Measurements from ENCODE around the gene CCT2. TPM values are rescaled to one million over a fixed set of nuclear protein-coding genes. Genes with fewer than 3 reads are reported as not detected.

Gene CCT2
- total and polyA plus RNA-seq, 2 experiments from 2014 or later = 237 to 307 TPM

GRCh38 chr12:69589082-69589481 is 3.8 kb downstream of the CCT2 start:
- H3K36me3 ChIP-seq = peaks cover 74% of the 10 kb centered on the region
- no peak overlapping the region for H3K27ac ChIP-seq
- H3K9me3 ChIP-seq (ENCODE audit: low read depth) = no peaks in the 10 kb centered on the region
- no peak overlapping the region for H3K4me3 ChIP-seq
- H3K4me1 ChIP-seq (ENCODE audit: low read depth) = no peaks in the 10 kb centered on the region
- no peaks in the 10 kb centered on the region for H3K27me3 ChIP-seq
- TF ChIP-seq, protein P1, sequence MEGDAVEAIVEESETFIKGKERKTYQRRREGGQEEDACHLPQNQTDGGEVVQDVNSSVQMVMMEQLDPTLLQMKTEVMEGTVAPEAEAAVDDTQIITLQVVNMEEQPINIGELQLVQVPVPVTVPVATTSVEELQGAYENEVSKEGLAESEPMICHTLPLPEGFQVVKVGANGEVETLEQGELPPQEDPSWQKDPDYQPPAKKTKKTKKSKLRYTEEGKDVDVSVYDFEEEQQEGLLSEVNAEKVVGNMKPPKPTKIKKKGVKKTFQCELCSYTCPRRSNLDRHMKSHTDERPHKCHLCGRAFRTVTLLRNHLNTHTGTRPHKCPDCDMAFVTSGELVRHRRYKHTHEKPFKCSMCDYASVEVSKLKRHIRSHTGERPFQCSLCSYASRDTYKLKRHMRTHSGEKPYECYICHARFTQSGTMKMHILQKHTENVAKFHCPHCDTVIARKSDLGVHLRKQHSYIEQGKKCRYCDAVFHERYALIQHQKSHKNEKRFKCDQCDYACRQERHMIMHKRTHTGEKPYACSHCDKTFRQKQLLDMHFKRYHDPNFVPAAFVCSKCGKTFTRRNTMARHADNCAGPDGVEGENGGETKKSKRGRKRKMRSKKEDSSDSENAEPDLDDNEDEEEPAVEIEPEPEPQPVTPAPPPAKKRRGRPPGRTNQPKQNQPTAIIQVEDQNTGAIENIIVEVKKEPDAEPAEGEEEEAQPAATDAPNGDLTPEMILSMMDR (IDR thresholded peaks at IDR 0.05; ENCODE audit: low read depth, low read length) = no peak
- no peak for DNase-seq (ENCODE audit: low read depth in 1 of 2, low spot score in 1 of 2)

DNA sequence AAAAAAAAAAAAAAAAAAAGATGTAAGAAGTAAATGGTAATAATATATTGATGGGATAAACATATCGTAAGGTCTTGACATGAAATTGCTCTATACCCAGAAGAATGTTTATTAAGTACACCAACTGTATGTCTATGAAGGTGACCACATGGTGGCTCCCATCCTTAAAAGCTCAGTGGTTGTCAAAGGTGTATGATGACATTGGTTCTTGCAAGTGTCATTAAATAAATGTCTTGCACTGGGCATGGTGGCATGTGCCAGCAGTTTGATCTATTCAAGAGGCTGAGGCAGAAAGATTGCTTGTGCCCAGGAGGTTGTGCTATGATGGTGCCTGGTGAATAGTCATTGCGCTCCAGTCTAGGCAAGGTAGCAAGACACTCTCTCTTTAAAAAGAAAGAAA is 10.4 kb downstream of the CCT2 start:
- Histone ChIP-seq H3K36me3 (peaks cover 92% of the 10 kb centered on the region), H3K27me3 (no peaks in the 10 kb centered on the region), H3K9me3 (ENCODE audit: low read depth) (no peaks in the 10 kb centered on the region), H3K4me1 (ENCODE audit: low read depth) (no peaks in the 10 kb centered on the region), H3K4me3 (no peak overlapping the region), H3K27ac (peak overlapping the region; percentile 16)
- TF ChIP-seq, protein P1 (IDR thresholded peaks at IDR 0.05; ENCODE audit: low read depth, low read length) = no peak
- no peak for DNase-seq (ENCODE audit: low read depth in 1 of 2, low spot score in 1 of 2)

DNA sequence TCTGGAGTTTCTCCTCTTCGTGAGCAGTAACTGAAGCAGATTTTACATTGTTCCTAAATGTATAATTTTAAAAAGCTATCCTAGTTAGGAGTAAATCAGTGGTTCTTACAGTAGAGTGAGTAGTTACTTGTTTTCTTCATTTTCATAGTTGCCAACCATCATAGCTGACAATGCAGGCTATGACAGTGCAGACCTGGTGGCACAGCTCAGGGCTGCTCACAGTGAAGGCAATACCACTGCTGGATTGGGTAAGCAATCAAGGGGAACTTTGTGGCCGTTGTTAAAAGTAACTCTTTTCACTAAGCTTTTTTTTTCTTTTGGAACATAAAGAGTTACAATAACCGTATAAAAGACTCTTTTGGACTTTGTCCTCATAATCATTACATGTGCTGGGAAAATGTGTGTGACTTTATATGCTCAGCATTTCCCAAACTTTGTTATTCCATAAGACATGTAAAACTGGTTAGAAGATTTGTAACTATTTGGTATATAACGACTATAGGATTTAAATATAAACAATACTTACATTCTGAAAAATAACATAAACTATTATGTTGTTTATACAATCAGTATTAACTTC is 13.0 kb downstream of the CCT2 start:
- TF ChIP-seq, protein P1 (IDR thresholded peaks at IDR 0.05; ENCODE audit: low read depth, low read length) = no peak
- Histone ChIP-seq H3K4me1 (ENCODE audit: low read depth) (no peaks in the 10 kb centered on the region), H3K36me3 (peaks cover 83% of the 10 kb centered on the region), H3K4me3 (no peak overlapping the region), H3K27ac (peak overlapping the region; percentile 48), H3K9me3 (ENCODE audit: low read depth) (no peaks in the 10 kb centered on the region), H3K27me3 (no peaks in the 10 kb centered on the region)
- no peak for DNase-seq (ENCODE audit: low read depth in 1 of 2, low spot score in 1 of 2)

DNA sequence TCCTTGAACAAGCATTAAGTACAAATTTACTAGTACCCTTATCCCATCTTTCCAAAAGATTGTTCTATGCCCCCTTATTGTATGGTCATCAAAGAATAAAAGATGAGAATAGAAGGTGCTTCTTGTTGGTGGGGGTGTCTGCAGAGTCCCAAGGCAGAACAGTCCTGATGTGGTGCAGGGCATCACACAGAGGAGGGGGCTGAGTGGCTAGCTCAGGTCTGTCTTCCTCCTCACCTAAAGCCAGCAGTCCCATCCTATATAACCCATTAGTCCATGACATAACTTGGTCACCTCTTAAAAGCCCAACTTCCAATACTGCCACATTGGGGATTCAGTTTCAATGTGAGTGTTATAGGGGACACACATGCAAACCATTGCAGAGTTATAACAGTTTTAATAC is 15.5 kb downstream of the CCT2 start:
- TF ChIP-seq, protein P1 (IDR thresholded peaks at IDR 0.05; ENCODE audit: low read depth, low read length) = no peak
- Histone ChIP-seq H3K9me3 (ENCODE audit: low read depth) (no peaks in the 10 kb centered on the region), H3K27ac (peak overlapping the region; percentile 66), H3K27me3 (no peaks in the 10 kb centered on the region), H3K4me1 (ENCODE audit: low read depth) (peaks cover 11% of the 10 kb centered on the region), H3K36me3 (peaks cover 66% of the 10 kb centered on the region), H3K4me3 (no peak overlapping the region)
- DNase-seq (ENCODE audit: low read depth in 1 of 2, low spot score in 1 of 2) = no peak

DNA sequence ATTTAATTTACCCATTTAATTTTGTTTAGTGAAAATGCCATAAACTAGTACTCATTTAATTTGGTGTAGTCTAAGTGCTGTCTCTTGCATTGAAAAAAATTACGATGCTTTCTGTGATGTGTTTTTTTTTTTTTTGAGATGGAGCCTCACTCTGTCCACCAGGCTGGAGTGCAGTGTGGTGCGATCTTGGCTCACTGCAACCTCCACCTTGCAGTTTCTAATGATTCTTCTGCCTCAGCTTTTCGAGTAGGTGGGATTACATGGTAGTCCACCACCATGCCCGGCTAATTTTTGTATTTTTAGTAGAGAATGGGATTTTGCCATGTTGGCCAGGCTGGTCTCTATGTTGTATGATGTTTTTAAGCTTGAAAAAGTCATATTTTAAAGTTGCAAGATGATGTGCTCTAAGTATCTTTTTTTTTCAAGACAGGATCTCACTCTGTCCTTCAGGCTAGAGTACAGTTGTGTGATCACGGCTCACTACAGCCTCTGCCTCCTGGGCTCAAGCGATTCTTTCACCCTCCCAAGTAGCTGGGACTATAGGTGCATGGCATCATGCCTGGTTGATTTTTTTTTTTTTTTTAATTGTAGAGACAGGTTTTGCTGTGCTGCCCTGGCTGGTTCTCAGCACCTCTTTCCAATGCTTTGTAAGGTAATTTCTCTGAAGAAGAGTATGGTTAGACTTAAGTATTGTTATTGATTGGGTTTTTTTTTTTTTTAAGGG is 16.9 kb downstream of the CCT2 start:
- Histone ChIP-seq H3K27ac (peak overlapping the region; percentile 37), H3K4me1 (ENCODE audit: low read depth) (peaks cover 19% of the 10 kb centered on the region), H3K27me3 (no peaks in the 10 kb centered on the region), H3K9me3 (ENCODE audit: low read depth) (no peaks in the 10 kb centered on the region), H3K36me3 (peaks cover 54% of the 10 kb centered on the region), H3K4me3 (no peak overlapping the region)
- DNase-seq (ENCODE audit: low read depth in 1 of 2, low spot score in 1 of 2) = no peak
- TF ChIP-seq, protein P1 (IDR thresholded peaks at IDR 0.05; ENCODE audit: low read depth, low read length) = no peak
